Nephron (organoid): ENCODE measurements around the gene CFAP298.
"Not testable (repeated sequence)": the region's sequence is repeated elsewhere in the genome, so short reads cannot be mapped to it uniquely, and the experiment has no call there.

Experiments used
- H3K27ac Mint-ChIP-seq, 3 experiments: 2 replicates each; pipeline ENCODE4 v1.8.0; 2020; ENCODE audit warnings: mixed read lengths in 3 of 3, mild to moderate bottlenecking in 2 of 3, moderate library complexity in 1 of 3
- H3K27me3 Mint-ChIP-seq: 2 replicates; pipeline ENCODE4 v1.8.0; 2021; ENCODE audit warnings: low read depth, mild to moderate bottlenecking, moderate library complexity, mixed read lengths
- H3K36me3 Mint-ChIP-seq: 2 replicates; pipeline ENCODE4 v1.8.0; 2020; ENCODE audit warnings: low read depth, mixed read lengths
- H3K4me1 Mint-ChIP-seq: 2 replicates; pipeline ENCODE4 v1.8.0; 2020; ENCODE audit warnings: mixed read lengths
- H3K4me3 Mint-ChIP-seq, 3 experiments: 2 replicates each; pipeline ENCODE4 v1.8.0; 2020; ENCODE audit warnings: mild to moderate bottlenecking in 3 of 3, mixed read lengths in 3 of 3, moderate library complexity in 2 of 3
- H3K9me3 Mint-ChIP-seq: 2 replicates; pipeline ENCODE4 v1.8.0; 2020; ENCODE audit warnings: mixed read lengths
- TF ChIP-seq, protein P1 (sequence below), 3 experiments: fragments of 200-600 bp; sonication (generic); IDR thresholded peaks; one replicate each; pipeline ENCODE4 v1.5.0; 2021; ENCODE audit warnings: antibody characterized with exemption in 3 of 3; ENCODE audit not compliant: unreplicated experiment in 3 of 3

The CFAP298 gene

DNA sequence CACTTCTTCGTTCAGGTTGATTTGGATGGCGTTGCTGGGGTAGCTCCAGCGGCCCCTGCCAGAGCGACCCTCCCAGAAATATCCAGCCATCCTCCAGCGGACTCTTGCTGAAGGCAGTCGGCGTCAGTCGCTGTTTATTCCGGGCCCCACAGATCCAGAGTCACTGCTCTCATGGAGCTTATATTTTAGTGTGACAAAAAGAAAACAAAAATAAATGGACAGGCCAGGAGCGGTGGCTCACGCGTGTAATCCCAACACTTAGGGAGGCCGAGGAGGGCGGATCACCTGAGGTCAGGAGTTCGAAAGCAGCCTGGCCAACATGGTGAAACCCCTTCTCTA lies 791 bp upstream of the CFAP298 start:
- H3K4me3 Mint-ChIP-seq, result peak overlapping the region; percentile 96 to 98 (median 98)
- H3K27ac Mint-ChIP-seq, result peak overlapping the region; percentile 99 to 100 (median 99)
- TF ChIP-seq, protein P1, sequence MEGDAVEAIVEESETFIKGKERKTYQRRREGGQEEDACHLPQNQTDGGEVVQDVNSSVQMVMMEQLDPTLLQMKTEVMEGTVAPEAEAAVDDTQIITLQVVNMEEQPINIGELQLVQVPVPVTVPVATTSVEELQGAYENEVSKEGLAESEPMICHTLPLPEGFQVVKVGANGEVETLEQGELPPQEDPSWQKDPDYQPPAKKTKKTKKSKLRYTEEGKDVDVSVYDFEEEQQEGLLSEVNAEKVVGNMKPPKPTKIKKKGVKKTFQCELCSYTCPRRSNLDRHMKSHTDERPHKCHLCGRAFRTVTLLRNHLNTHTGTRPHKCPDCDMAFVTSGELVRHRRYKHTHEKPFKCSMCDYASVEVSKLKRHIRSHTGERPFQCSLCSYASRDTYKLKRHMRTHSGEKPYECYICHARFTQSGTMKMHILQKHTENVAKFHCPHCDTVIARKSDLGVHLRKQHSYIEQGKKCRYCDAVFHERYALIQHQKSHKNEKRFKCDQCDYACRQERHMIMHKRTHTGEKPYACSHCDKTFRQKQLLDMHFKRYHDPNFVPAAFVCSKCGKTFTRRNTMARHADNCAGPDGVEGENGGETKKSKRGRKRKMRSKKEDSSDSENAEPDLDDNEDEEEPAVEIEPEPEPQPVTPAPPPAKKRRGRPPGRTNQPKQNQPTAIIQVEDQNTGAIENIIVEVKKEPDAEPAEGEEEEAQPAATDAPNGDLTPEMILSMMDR (IDR thresholded peaks at IDR 0.05; ENCODE audit: unreplicated experiment in 3 of 3), result no peak
- H3K4me1 Mint-ChIP-seq, result no peaks in the 10 kb centered on the region
- peaks cover 21% of the 10 kb centered on the region for H3K27me3 Mint-ChIP-seq
- H3K9me3 Mint-ChIP-seq, result no peaks in the 10 kb centered on the region
- H3K36me3 Mint-ChIP-seq, result peaks cover 9% of the 10 kb centered on the region

DNA sequence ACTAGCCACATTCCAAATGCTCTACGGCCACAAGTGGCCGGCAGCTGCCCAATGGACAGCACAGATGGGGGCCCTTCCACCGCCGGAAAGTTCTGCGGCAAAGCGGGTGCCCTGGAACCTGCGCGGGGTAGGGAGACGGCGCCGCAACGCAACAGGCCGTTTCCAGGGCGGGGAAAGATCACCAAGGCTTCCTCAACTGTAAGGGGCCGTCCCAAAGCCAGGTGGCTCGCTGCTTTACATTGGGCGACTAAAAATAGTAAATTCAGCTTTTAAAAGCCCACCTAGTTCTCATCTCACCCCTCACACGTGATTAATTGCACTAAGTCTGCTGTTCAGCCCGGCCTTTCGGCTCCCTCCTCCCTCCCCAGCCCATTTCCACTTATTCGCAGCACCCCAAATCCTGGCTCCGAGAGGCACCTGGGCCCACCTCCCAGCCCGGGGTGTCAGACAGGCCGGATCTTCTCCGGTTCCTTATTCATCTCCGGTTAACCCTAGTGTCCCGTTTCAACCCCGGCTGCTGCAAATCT lies 643 bp downstream of the CFAP298 start:
- TF ChIP-seq, protein P1 (IDR thresholded peaks at IDR 0.05; ENCODE audit: unreplicated experiment in 3 of 3), result no peak
- H3K4me1 Mint-ChIP-seq, result no peaks in the 10 kb centered on the region
- H3K9me3 Mint-ChIP-seq, result no peaks in the 10 kb centered on the region
- peaks cover 19% of the 10 kb centered on the region for H3K36me3 Mint-ChIP-seq
- H3K27me3 Mint-ChIP-seq, result peaks cover 16% of the 10 kb centered on the region
- H3K27ac Mint-ChIP-seq, result peak overlapping the region; percentile 99 to 100 (median 99)
- peak overlapping the region; percentile 96 to 98 (median 98) for H3K4me3 Mint-ChIP-seq

DNA sequence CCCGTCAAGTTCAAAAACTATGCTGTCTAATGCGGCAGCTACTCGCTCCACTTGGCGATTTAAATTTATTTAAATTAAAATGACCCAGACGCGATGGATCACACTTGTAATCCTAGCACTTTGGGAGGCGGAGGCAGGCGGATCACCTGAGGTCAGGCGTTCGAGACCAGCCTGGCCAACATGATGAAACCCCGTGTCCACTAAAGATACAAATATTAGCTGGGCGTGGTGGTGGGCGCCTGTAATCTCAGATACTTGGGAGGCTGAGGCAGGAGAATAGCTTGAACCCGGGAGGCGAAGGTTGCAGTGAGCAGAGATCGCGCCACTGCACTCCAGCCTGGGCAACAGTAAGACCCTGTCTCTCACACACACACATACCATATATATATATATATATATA lies 1.2 kb downstream of the CFAP298 start:
- Mint-ChIP-seq H3K4me3 (peak overlapping the region; percentile 71 to 73 (median 72)), H3K36me3 (peaks cover 25% of the 10 kb centered on the region), H3K27me3 (peaks cover 12% of the 10 kb centered on the region)
- not testable (repeated sequence) for H3K4me1 Mint-ChIP-seq, H3K27ac Mint-ChIP-seq, H3K9me3 Mint-ChIP-seq

DNA sequence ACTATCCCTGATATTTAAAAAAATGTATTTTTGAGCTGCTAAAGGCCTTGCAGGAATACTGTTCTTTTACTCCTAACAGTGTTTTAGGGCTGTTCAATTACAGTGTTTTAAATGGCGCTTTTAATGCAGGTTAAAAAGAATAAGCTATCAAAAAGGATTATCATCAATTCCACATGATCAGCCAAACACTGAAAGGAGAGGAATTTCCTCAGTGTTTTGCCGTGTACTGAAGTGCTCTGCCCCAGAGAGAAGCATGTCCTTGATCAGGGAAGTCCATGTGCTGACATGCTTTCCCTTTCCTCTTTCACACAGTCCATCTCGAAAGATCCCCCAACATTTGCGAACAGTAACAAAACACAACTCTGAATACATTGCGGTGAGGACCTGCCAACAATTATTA lies 3.3 kb downstream of the CFAP298 start:
- H3K4me3 Mint-ChIP-seq, result peak overlapping the region; percentile 16 to 61 (median 28)
- H3K36me3 Mint-ChIP-seq, result peaks cover 38% of the 10 kb centered on the region
- H3K27me3 Mint-ChIP-seq, result no peaks in the 10 kb centered on the region
- TF ChIP-seq, protein P1 (IDR thresholded peaks at IDR 0.05; ENCODE audit: unreplicated experiment in 3 of 3), result no peak
- no peak overlapping the region for H3K27ac Mint-ChIP-seq
- no peaks in the 10 kb centered on the region for H3K9me3 Mint-ChIP-seq
- no peaks in the 10 kb centered on the region for H3K4me1 Mint-ChIP-seq

DNA sequence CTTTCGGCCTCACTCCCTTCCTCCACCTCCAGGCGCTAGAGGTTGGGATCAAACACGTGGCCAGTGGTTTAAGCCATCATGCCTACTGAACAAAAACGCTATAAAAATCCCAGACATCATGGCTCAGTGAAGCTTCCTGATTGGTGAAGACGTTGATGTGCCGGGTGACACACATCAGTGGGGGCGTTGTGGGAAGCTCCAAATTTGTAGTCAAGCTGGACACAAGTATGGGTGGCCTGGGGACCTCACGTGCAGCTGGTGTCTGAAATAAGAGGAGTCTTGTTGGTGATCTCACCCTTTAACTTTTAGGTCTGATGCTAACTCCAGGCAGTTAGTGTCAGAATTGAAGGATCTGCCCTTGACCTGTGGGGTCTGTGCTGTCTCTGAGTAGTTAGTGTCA lies 6.7 kb downstream of the CFAP298 start:
- Mint-ChIP-seq H3K4me1 (no peaks in the 10 kb centered on the region), H3K27ac (no peak overlapping the region), H3K27me3 (no peaks in the 10 kb centered on the region), H3K4me3 (no peak overlapping the region), H3K9me3 (no peaks in the 10 kb centered on the region), H3K36me3 (peaks cover 55% of the 10 kb centered on the region)
- TF ChIP-seq, protein P1 (IDR thresholded peaks at IDR 0.05; ENCODE audit: unreplicated experiment in 3 of 3), result no peak

DNA sequence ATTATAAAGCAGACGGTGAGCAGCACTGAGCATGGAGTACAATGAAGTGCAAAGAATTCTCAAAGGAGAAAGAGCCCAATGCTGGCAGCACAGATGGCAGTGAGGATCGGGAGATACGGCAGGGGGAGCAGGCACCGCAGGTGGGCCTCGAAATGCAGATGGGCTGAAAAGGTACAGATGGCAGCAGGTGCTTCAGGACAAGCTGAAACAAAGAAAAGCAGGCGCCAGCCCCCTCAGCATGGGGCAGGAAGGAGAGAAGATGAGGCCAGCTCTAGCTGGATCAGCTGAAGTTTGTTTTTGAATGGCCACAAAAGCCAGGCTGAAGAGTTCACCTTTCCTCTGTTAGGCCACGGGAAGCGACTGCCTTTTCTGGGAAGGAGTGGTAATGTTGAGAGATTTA lies 7.7 kb downstream of the CFAP298 start:
- Mint-ChIP-seq H3K4me3 (no peak overlapping the region), H3K9me3 (no peaks in the 10 kb centered on the region), H3K4me1 (no peaks in the 10 kb centered on the region), H3K27ac (no peak overlapping the region), H3K27me3 (no peaks in the 10 kb centered on the region), H3K36me3 (peaks cover 51% of the 10 kb centered on the region)
- TF ChIP-seq, protein P1 (IDR thresholded peaks at IDR 0.05; ENCODE audit: unreplicated experiment in 3 of 3), result no peak
